ENCODE data around the gene FKBP1B. TPM values are rescaled to one million over a fixed set of nuclear protein-coding genes. Genes with fewer than 3 reads are reported as not detected.

Gene FKBP1B
- total RNA-seq, 6 donors from 2014 or later: 7.3 to 27.3 (median 15.0) TPM

GRCh38 chr2:24102677-24103076, 53.1 kb downstream of the FKBP1B start:
- Histone ChIP-seq H3K9me3 (no peaks in the 10 kb centered on the region), H3K4me1 (no peaks in the 10 kb centered on the region), H3K4me3 (no peak overlapping the region), H3K27me3 (no peaks in the 10 kb centered on the region), H3K27ac (no peak overlapping the region), H3K36me3 (peaks cover 0 to 10% (median 3%) of the 10 kb centered on the region in 4 donors)
- no peak for TF ChIP-seq EP300 (IDR thresholded peaks at IDR 0.05)
- TF ChIP-seq CTCF (IDR thresholded peaks at IDR 0.05): no peak
- TF ChIP-seq POLR2AphosphoS5 (IDR thresholded peaks at IDR 0.05): no peak
- TF ChIP-seq POLR2A (IDR thresholded peaks at IDR 0.05): no peak
- DNase-seq (no peak), ATAC-seq (ENCODE audit: low FRiP score in 2 of 2) (no peak)
- 89 to 91% methylated on average over 1 of the region's 1 CpG for WGBS, 2 donors

GRCh38 chr2:24104110-24104650, 54.6 kb downstream of the FKBP1B start:
- Histone ChIP-seq H3K9me3 (no peaks in the 10 kb centered on the region), H3K36me3 (peaks cover 0 to 10% (median 3%) of the 10 kb centered on the region in 4 donors), H3K27ac (no peak overlapping the region), H3K27me3 (no peaks in the 10 kb centered on the region), H3K4me1 (no peaks in the 10 kb centered on the region), H3K4me3 (no peak overlapping the region)
- TF ChIP-seq POLR2A (IDR thresholded peaks at IDR 0.05) (no peak), POLR2AphosphoS5 (IDR thresholded peaks at IDR 0.05) (no peak), CTCF (IDR thresholded peaks at IDR 0.05) (no peak), EP300 (IDR thresholded peaks at IDR 0.05) (no peak)
- ATAC-seq (ENCODE audit: low FRiP score in 2 of 2) (peak in 1 of 2 donors; percentile 67), DNase-seq (peak in 1 of 2 donors; percentile 53)
- 95% methylated on average over 7 of the region's 8 CpGs; no CpG with 5 or more reads in 1 of the 2 donors for WGBS, 2 donors

- WGBS, 2 donors: 64 to 67% methylated on average over 1 to 4 of the region's 4 CpGs
- no peaks in the 10 kb centered on the region for H3K9me3 ChIP-seq
- H3K4me3 ChIP-seq: no peak overlapping the region
- no peak for TF ChIP-seq CTCF (IDR thresholded peaks at IDR 0.05)
- no peaks in the 10 kb centered on the region for H3K27me3 ChIP-seq
- no peaks in the 10 kb centered on the region for H3K4me1 ChIP-seq
- ATAC-seq (ENCODE audit: low FRiP score in 2 of 2) (no peak), DNase-seq (no peak)
- peaks cover 0 to 10% (median 3%) of the 10 kb centered on the region in 4 donors for H3K36me3 ChIP-seq
- H3K27ac ChIP-seq: no peak overlapping the region
Observed at GRCh38 chr2:24104906-24105305, 55.4 kb downstream of the FKBP1B start.

- Histone ChIP-seq H3K4me1 (peaks cover 0 to 3% (median 0%) of the 10 kb centered on the region in 4 donors), H3K36me3 (peaks cover 0 to 10% (median 3%) of the 10 kb centered on the region in 4 donors), H3K9me3 (no peaks in the 10 kb centered on the region), H3K27ac (no peak overlapping the region), H3K27me3 (no peaks in the 10 kb centered on the region), H3K4me3 (no peak overlapping the region)
- WGBS, 2 donors: 27 to 50% methylated on average over 2 of the region's 2 CpGs
- DNase-seq (no peak), ATAC-seq (ENCODE audit: low FRiP score in 2 of 2) (peak in 1 of 2 donors; percentile 24)
- no peak for TF ChIP-seq POLR2A (IDR thresholded peaks at IDR 0.05)
- TF ChIP-seq CTCF (IDR thresholded peaks at IDR 0.05): no peak
- no peak for TF ChIP-seq EP300 (IDR thresholded peaks at IDR 0.05)
- TF ChIP-seq POLR2AphosphoS5 (IDR thresholded peaks at IDR 0.05): no peak
Observed at GRCh38 chr2:24105816-24106215, 56.3 kb downstream of the FKBP1B start.

- TF ChIP-seq CTCF (IDR thresholded peaks at IDR 0.05): no peak
- TF ChIP-seq POLR2AphosphoS5 (IDR thresholded peaks at IDR 0.05): no peak
- TF ChIP-seq POLR2A (IDR thresholded peaks at IDR 0.05): no peak
- TF ChIP-seq EP300 (IDR thresholded peaks at IDR 0.05): no peak
- no peak for DNase-seq
- peaks cover 0 to 10% (median 3%) of the 10 kb centered on the region in 4 donors for H3K36me3 ChIP-seq
- no peaks in the 10 kb centered on the region for H3K27me3 ChIP-seq
- no peak overlapping the region for H3K27ac ChIP-seq
- peaks cover 0 to 3% (median 0%) of the 10 kb centered on the region in 4 donors for H3K4me1 ChIP-seq
- no peak for ATAC-seq (ENCODE audit: low FRiP score in 2 of 2)
- H3K9me3 ChIP-seq: no peaks in the 10 kb centered on the region
- H3K4me3 ChIP-seq: no peak overlapping the region
Observed at GRCh38 chr2:24106786-24107185, 57.2 kb downstream of the FKBP1B start.

Measured in upper lobe of left lung (tissue), 6 donors.